C4-2B (cell line): ENCODE results near the gene FRMD4A.

Experiments
- H3K27ac ChIP-seq: fragments of 450-650 bp; 2 replicates; pipeline ENCODE4 v1.5.1; 2017
- CTCF ChIP-seq: fragments of 450-650 bp; conservative IDR thresholded peaks from 2 replicates; pipeline ENCODE4 v1.5.1; 2017; ENCODE audit warnings: mild to moderate bottlenecking
- ZFX ChIP-seq: fragments of 450-650 bp; IDR thresholded peaks from 2 replicates; pipeline ENCODE4 v1.6.1; 2017

The FRMD4A gene

GRCh38 chr10:13920465-13920864 lies 410.3 kb downstream of the FRMD4A start:
- TF ChIP-seq CTCF: no peak
- TF ChIP-seq ZFX: no peak
- H3K27ac ChIP-seq: no peak overlapping the region

GRCh38 chr10:13920031-13920430 lies 410.7 kb downstream of the FRMD4A start:
- no peak for TF ChIP-seq CTCF
- no peak for TF ChIP-seq ZFX

GRCh38 chr10:13917791-13918190 lies 412.9 kb downstream of the FRMD4A start:
- no peak overlapping the region for H3K27ac ChIP-seq
- TF ChIP-seq ZFX: no peak
- TF ChIP-seq CTCF: no peak

More at GRCh38 chr10:13920031-13920430, 410.7 kb downstream of the FRMD4A start:
- H3K27ac ChIP-seq: no peak overlapping the region

- H3K27ac ChIP-seq: no peak overlapping the region
These were observed 414.3 kb downstream of the FRMD4A start for GRCh38 chr10:13916384-13916947.

GRCh38 chr10:13915710-13916109 lies 415.0 kb downstream of the FRMD4A start:
- TF ChIP-seq CTCF: no peak
- no peak for TF ChIP-seq ZFX
- no peak overlapping the region for H3K27ac ChIP-seq

More at GRCh38 chr10:13916384-13916947, 414.3 kb downstream of the FRMD4A start:
- TF ChIP-seq ZFX (no peak), CTCF (no peak)

GRCh38 chr10:13913897-13914296 lies 416.8 kb downstream of the FRMD4A start:
- H3K27ac ChIP-seq: no peak overlapping the region
- TF ChIP-seq CTCF (no peak), ZFX (no peak)

GRCh38 chr10:13911821-13912520 lies 418.8 kb downstream of the FRMD4A start:
- no peak overlapping the region for H3K27ac ChIP-seq
- no peak for TF ChIP-seq CTCF
- TF ChIP-seq ZFX: no peak
